HCT116 (cell line): Measurements from ENCODE around the gene FOXA2. TPM values are rescaled to one million over a fixed set of nuclear protein-coding genes. Genes with fewer than 3 reads are reported as not detected.

Experiments
- ATAC-seq: fragments of 200-7000 bp; cut with Tn5 transposase; 2 replicates; pipeline ENCODE4 v1.9.1; 2020; ENCODE audit warnings: mild to moderate bottlenecking, moderate library complexity
- BruUV-seq: library from RNA; stranded (reverse); fragments of 400-500 nt; replicated peaks from 2 replicates; lab custom pipeline; 2021; lab: Mats Ljungman, UMichigan
- CTCF ChIA-PET: fragments of 300-600 bp; sonication (Branson Sonifier 250); formaldehyde crosslinking; loops from one replicate; lab custom pipeline; 2021; ENCODE audit warnings: antibody characterized with exemption; lab: Charles Lee
- POLR2A ChIA-PET: fragments of 300-600, 350-600 bp; sonication (Branson Sonifier 250); formaldehyde crosslinking; loops from one replicate; lab custom pipeline; 2021; ENCODE audit warnings: antibody characterized with exemption; lab: Charles Lee
- RAD21 ChIA-PET, 2 experiments: fragments of 300-600 bp; sonication (Branson Sonifier 250); formaldehyde crosslinking; loops; one replicate each; lab custom pipeline; 2023; ENCODE audit warnings: low total read pairs in 2 of 2; ENCODE audit not compliant: uncharacterized antibody in 2 of 2, unreplicated experiment in 2 of 2, low non-redundant PET in 1 of 2; lab: Charles Lee
- DNase-seq: peaks from one replicate; pipeline ENCODE4 v3.0.0-alpha.2; 2010; ENCODE audit warnings: low read depth, low spot score
- H2AFZ ChIP-seq: fragments of 200-600 bp; shearing (Covaris generic), sonication (generic); 2 replicates; pipeline ENCODE4 v1.6.1; 2017; ENCODE audit warnings: low read depth, mixed run types, mixed read lengths, antibody characterized with exemption, low read length; ENCODE audit not compliant: poor library complexity, severe bottlenecking
- H3K27ac ChIP-seq: 2 replicates; pipeline ENCODE4 v1.5.1; 2012; ENCODE audit warnings: low read depth, low read length
- H3K27me3 ChIP-seq: fragments of 200-600 bp; sonication (generic); 2 replicates; pipeline ENCODE4 v1.6.1; 2016; ENCODE audit warnings: mixed run types, low read length, mixed read lengths; ENCODE audit not compliant: insufficient read depth
- H3K36me3 ChIP-seq, 2 experiments: fragments of 200-500 bp in 1 of 2; fragments of 200-600 bp in 1 of 2; sonication (Bioruptor generic) in 1 of 2; sonication (generic) in 1 of 2; 2 replicates each; pipeline versions ENCODE4 v1.5.1 to v1.6.1; 2014 to 2016; ENCODE audit warnings: low read length in 2 of 2, inconsistent platforms in 1 of 2, mixed read lengths in 1 of 2, mixed run types in 1 of 2; ENCODE audit not compliant: insufficient read depth in 2 of 2, control insufficient read depth in 1 of 2
- H3K4me1 ChIP-seq, 2 experiments: fragments of 200-600 bp in 1 of 2; sonication (generic) in 1 of 2; 2 replicates each; pipeline versions ENCODE4 v1.5.1 to v1.6.1; 2012 to 2017; ENCODE audit warnings: low read length in 2 of 2, inconsistent platforms in 1 of 2, mild to moderate bottlenecking in 1 of 2, mixed read lengths in 1 of 2, mixed run types in 1 of 2, moderate library complexity in 1 of 2; ENCODE audit not compliant: insufficient read depth in 2 of 2, control insufficient read depth in 1 of 2
- H3K4me2 ChIP-seq: fragments of 200-600 bp; sonication (generic); 2 replicates; pipeline ENCODE4 v1.6.1; 2017; ENCODE audit warnings: mixed run types, low read length, mixed read lengths
- H3K4me3 ChIP-seq, 2 experiments: fragments of 200-600 bp in 1 of 2; sonication (generic) in 1 of 2; replicated peaks in 1 of 2; 2 replicates each; pipeline ENCODE4 v1.5.1; 2011 to 2016; ENCODE audit warnings: low read length in 2 of 2, control low read depth in 1 of 2, low read depth in 1 of 2, mild to moderate bottlenecking in 1 of 2, mixed read lengths in 1 of 2, mixed run types in 1 of 2
- H3K79me2 ChIP-seq: fragments of 200-600 bp; sonication (generic); 2 replicates; pipeline ENCODE4 v1.6.1; 2017; ENCODE audit warnings: mild to moderate bottlenecking, mixed run types, low read length, moderate library complexity, mixed read lengths; ENCODE audit not compliant: insufficient read depth
- H3K9ac ChIP-seq: fragments of 200-600 bp; sonication (generic); 2 replicates; pipeline ENCODE4 v1.6.1; 2016; ENCODE audit warnings: low read length, mixed read lengths
- H3K9me2 ChIP-seq: fragments of 200-600 bp; sonication (generic), shearing (Covaris generic); 2 replicates; pipeline ENCODE4 v1.6.1; 2017; ENCODE audit warnings: mixed run types, mild to moderate bottlenecking, moderate library complexity; ENCODE audit not compliant: insufficient read depth
- H3K9me3 ChIP-seq, 2 experiments: fragments of 200-500 bp in 1 of 2; fragments of 200-600 bp in 1 of 2; sonication (Bioruptor generic) in 1 of 2; sonication (generic) in 1 of 2; 2 replicates each; pipeline ENCODE4 v1.6.1; 2014 to 2017; ENCODE audit warnings: low read length in 2 of 2, mixed read lengths in 2 of 2, inconsistent platforms in 1 of 2, low read depth in 1 of 2, mild to moderate bottlenecking in 1 of 2, mixed run types in 1 of 2, moderate library complexity in 1 of 2; ENCODE audit not compliant: control insufficient read depth in 1 of 2, insufficient read depth in 1 of 2
- H4K20me1 ChIP-seq: fragments of 200-600 bp; sonication (generic), shearing (Covaris generic); 2 replicates; pipeline ENCODE4 v1.6.1; 2017; ENCODE audit warnings: mixed run types, mild to moderate bottlenecking, moderate library complexity; ENCODE audit not compliant: insufficient read depth
- CEBPB ChIP-seq: IDR thresholded peaks from 2 replicates; pipeline ENCODE4 v1.6.1; 2012; ENCODE audit warnings: low read depth
- EZH2phosphoT487 ChIP-seq: fragments of 200-600 bp; IDR thresholded peaks from 2 replicates; pipeline ENCODE4 v1.6.1; 2018; ENCODE audit warnings: antibody characterized with exemption, borderline replicate concordance
- FOSL1 ChIP-seq: IDR thresholded peaks from 2 replicates; pipeline ENCODE4 v1.6.1; 2012; ENCODE audit warnings: low read depth
- ZFX ChIP-seq: fragments of 450-650 bp; IDR thresholded peaks from 2 replicates; pipeline ENCODE4 v1.6.1; 2017
- intact Hi-C: fragments of 100-400 bp; cut with micrococcal nuclease; formaldehyde crosslinking; loops from 2 replicates; pipeline ENCODE4 v1.10.0; 2022
- total RNA-seq: library from RNA; stranded (reverse); gene quantifications from one replicate; pipeline ENCODE4 v1.2.1, GENCODE V29; 2021; ENCODE audit not compliant: unreplicated experiment
- TF ChIP-seq, protein P1 (sequence below): IDR thresholded peaks from 2 replicates; pipeline ENCODE4 v1.6.1; 2012; ENCODE audit warnings: low read depth
- TF ChIP-seq, protein P2 (sequence below): IDR thresholded peaks from 2 replicates; pipeline ENCODE4 v1.6.1; 2012

The FOXA2 gene
- total RNA-seq, 1 experiment from 2014 or later = 0.10 TPM

DNA sequence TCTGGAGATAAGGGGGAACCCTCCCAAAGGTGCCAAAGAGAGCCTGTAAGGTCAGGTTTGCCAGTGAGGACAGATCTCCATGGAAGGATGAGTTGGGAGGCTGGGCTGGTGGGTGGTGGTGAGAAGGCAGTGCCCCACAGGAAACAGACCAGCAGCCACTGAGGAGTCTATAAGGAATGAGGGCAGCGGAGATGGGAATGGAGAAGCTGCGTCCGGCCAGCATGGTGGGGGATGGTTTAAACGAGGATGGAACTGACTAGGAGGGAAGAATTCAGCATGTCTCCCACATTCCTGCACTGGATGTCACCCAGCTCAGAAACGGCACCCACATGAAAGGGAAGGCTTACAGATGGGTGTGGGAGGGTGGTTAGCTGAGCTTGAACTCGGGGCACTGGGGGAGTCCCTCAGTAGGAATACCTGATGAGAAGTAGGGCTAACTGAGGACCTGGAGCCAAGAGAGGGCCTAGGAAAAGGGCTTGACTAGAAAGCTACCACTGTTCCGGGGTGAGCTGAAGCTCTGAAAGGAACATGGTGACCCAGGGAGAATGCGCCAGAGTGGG, 53.2 kb downstream of the FOXA2 start:
- Histone ChIP-seq H3K79me2 (no peaks in the 10 kb centered on the region), H3K4me2 (no peak overlapping the region), H3K9me2 (no peaks in the 10 kb centered on the region), H4K20me1 (no peaks in the 10 kb centered on the region), H3K4me3 (no peak overlapping the region), H3K9ac (no peak overlapping the region), H3K27me3 (0 out of 2 replicates have a peak, but pooled peaks cover 5% of the 10 kb centered on the region), H3K4me1 (no peaks in the 10 kb centered on the region), H3K36me3 (no peaks in the 10 kb centered on the region), H3K27ac (no peak overlapping the region), H2AFZ (no peak overlapping the region), H3K9me3 (no peaks in the 10 kb centered on the region)
- no peak for ATAC-seq
- ChIA-PET RAD21 (no interaction called here), CTCF (no interaction called here), POLR2A (no interaction called here)
- intact Hi-C loops = no loop called here
- DNase-seq = no peak
- BruUV-seq = no TSS peak
- no peak for TF ChIP-seq EZH2phosphoT487
- no peak for TF ChIP-seq ZFX
- TF ChIP-seq, protein P1, sequence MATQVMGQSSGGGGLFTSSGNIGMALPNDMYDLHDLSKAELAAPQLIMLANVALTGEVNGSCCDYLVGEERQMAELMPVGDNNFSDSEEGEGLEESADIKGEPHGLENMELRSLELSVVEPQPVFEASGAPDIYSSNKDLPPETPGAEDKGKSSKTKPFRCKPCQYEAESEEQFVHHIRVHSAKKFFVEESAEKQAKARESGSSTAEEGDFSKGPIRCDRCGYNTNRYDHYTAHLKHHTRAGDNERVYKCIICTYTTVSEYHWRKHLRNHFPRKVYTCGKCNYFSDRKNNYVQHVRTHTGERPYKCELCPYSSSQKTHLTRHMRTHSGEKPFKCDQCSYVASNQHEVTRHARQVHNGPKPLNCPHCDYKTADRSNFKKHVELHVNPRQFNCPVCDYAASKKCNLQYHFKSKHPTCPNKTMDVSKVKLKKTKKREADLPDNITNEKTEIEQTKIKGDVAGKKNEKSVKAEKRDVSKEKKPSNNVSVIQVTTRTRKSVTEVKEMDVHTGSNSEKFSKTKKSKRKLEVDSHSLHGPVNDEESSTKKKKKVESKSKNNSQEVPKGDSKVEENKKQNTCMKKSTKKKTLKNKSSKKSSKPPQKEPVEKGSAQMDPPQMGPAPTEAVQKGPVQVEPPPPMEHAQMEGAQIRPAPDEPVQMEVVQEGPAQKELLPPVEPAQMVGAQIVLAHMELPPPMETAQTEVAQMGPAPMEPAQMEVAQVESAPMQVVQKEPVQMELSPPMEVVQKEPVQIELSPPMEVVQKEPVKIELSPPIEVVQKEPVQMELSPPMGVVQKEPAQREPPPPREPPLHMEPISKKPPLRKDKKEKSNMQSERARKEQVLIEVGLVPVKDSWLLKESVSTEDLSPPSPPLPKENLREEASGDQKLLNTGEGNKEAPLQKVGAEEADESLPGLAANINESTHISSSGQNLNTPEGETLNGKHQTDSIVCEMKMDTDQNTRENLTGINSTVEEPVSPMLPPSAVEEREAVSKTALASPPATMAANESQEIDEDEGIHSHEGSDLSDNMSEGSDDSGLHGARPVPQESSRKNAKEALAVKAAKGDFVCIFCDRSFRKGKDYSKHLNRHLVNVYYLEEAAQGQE = no peak
- no peak for TF ChIP-seq FOSL1
- TF ChIP-seq, protein P2, sequence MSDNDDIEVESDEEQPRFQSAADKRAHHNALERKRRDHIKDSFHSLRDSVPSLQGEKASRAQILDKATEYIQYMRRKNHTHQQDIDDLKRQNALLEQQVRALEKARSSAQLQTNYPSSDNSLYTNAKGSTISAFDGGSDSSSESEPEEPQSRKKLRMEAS = no peak
- TF ChIP-seq CEBPB = no peak
